Testis (tissue), 3 donors: ENCODE measurements around the gene FAM120A. TPM values are rescaled to one million over a fixed set of nuclear protein-coding genes. Genes with fewer than 3 reads are reported as not detected.

Source experiments
- DNase-seq: peaks from one replicate; pipeline ENCODE4 v3.0.0-alpha.2; 2019
- H3K27ac ChIP-seq, 2 donors: fragments of 200-600 bp; sonication (generic); one replicate each; pipeline ENCODE4 v1.5.1; 2019
- H3K27me3 ChIP-seq: fragments of 200-600 bp; sonication (generic); one replicate; pipeline ENCODE4 v1.5.1; 2019
- H3K36me3 ChIP-seq: fragments of 200-600 bp; sonication (generic); one replicate; pipeline ENCODE4 v1.5.1; 2017; ENCODE audit warnings: low read depth; ENCODE audit errors: missing control alignments
- H3K4me1 ChIP-seq: fragments of 200-600 bp; sonication (generic); one replicate; pipeline ENCODE4 v1.5.1; 2019
- H3K4me3 ChIP-seq, 2 donors: fragments of 200-600 bp; sonication (generic); one replicate each; pipeline ENCODE4 v1.5.1; 2017 to 2019
- H3K9me3 ChIP-seq: fragments of 200-600 bp; sonication (generic); one replicate; pipeline ENCODE4 v1.5.1; 2017
- POLR2A ChIP-seq: fragments of 450-650 bp; IDR thresholded peaks from one replicate; pipeline ENCODE4 v1.6.1; 2017; ENCODE audit warnings: antibody characterized with exemption, mild to moderate bottlenecking, moderate library complexity
- WGBS, 2 donors: methylation state at CpG; one replicate each; pipeline ENCODE4 v1.1.5; 2018; 5-methylcytosine and 5-hydroxymethylcytosine counted together
- intact Hi-C: fragments of 100-400 bp; cut with DNase I; formaldehyde crosslinking; loops from one replicate; pipeline ENCODE4 v1.15.1; 2023; ENCODE audit warnings: low total_unique reads
- polyA plus RNA-seq: library from polyadenylated mRNA; stranded (reverse); fragments of 350-450 nt; fragmentation: Illumina TruSeq; extraction: RNeasy Lipid Tissue Mini Kit (QIAGEN cat#74804); gene quantifications from one replicate; pipeline ENCODE4 v1.2.3, GENCODE V29; 2014; ENCODE audit warnings: low read depth, low replicate concordance; ENCODE audit not compliant: insufficient read depth
- total RNA-seq, 2 donors: library from RNA; depleted of rRNA; stranded (reverse); fragments of >200 nt; gene quantifications; one replicate each; pipeline ENCODE4 v1.2.3, GENCODE V29; 2016
- TF ChIP-seq, protein P1 (sequence below), 3 experiments: fragments of 450-650 bp in 2 of 3; fragments of 200-600 bp in 1 of 3; sonication (generic) in 1 of 3; IDR thresholded peaks; one replicate each; pipeline ENCODE4 v1.5.1; 2016 to 2019; ENCODE audit warnings: antibody characterized with exemption in 3 of 3, mild to moderate bottlenecking in 2 of 3, moderate library complexity in 1 of 3

Gene FAM120A
- total and polyA plus RNA-seq, 3 donors from 2014 or later = 39.3 to 81.5 (median 73.9) TPM

DNA sequence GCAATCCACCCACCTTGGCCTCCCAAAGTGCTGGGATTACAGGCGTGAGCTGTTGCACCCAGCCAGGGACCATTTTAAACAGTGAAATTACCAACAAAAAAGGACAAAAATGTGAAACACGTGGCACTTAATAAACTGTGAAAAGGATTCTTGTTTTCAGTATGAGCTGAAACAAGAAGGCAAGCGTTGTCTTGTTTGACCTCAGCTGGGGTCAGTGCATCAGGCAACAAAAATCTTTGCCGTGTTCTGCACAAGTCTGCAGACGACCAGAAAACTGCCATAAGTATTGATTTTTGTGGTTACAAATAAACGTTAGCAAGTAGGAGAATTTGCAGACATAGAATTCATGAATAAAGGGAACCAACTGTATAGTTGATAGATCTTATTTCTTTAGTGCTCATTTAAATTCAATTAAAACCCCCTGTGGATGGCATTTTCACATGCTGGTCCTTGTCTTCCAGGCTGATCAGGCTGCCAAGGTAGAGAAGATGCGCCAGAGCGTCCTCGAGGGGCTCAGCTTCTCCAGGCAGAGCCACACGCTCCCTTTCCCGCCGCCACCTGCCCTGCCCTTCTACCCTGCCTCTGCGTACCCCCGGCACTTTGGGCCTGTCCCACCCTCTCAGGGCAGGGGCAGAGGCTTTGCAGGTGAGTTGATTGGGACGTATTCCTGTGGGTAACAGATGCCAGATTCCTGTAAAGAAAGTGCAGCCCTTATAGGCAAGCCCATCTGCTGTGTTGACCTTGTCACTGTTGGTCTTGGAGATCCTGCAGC lies 106.1 kb downstream of the FAM120A start:
- intact Hi-C loops = no loop called here
- Histone ChIP-seq H3K36me3 (no peaks in the 10 kb centered on the region), H3K4me3 (no peak overlapping the region), H3K4me1 (peaks cover 7% of the 10 kb centered on the region), H3K27me3 (no peaks in the 10 kb centered on the region), H3K27ac (no peak overlapping the region), H3K9me3 (no peaks in the 10 kb centered on the region)
- 92 to 95% methylated on average over 15 of the region's 15 CpGs for WGBS, 2 donors
- DNase-seq = no peak
- TF ChIP-seq, protein P1, sequence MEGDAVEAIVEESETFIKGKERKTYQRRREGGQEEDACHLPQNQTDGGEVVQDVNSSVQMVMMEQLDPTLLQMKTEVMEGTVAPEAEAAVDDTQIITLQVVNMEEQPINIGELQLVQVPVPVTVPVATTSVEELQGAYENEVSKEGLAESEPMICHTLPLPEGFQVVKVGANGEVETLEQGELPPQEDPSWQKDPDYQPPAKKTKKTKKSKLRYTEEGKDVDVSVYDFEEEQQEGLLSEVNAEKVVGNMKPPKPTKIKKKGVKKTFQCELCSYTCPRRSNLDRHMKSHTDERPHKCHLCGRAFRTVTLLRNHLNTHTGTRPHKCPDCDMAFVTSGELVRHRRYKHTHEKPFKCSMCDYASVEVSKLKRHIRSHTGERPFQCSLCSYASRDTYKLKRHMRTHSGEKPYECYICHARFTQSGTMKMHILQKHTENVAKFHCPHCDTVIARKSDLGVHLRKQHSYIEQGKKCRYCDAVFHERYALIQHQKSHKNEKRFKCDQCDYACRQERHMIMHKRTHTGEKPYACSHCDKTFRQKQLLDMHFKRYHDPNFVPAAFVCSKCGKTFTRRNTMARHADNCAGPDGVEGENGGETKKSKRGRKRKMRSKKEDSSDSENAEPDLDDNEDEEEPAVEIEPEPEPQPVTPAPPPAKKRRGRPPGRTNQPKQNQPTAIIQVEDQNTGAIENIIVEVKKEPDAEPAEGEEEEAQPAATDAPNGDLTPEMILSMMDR (IDR thresholded peaks at IDR 0.05) = no peak
- TF ChIP-seq POLR2A = no peak

- Histone ChIP-seq H3K27me3 (no peaks in the 10 kb centered on the region), H3K4me1 (peaks cover 1% of the 10 kb centered on the region), H3K9me3 (no peaks in the 10 kb centered on the region), H3K36me3 (no peaks in the 10 kb centered on the region), H3K4me3 (no peak overlapping the region), H3K27ac (no peak overlapping the region)
- 90 to 91% methylated on average over 14 of the region's 14 CpGs for WGBS, 2 donors
- no peak for DNase-seq
- intact Hi-C loops = no loop called here
- TF ChIP-seq POLR2A = no peak
- TF ChIP-seq, protein P1 (IDR thresholded peaks at IDR 0.05) = no peak
Observed at GRCh38 chr9:93558503-93558902, 107.0 kb downstream of the FAM120A start.

- TF ChIP-seq, protein P1 (IDR thresholded peaks at IDR 0.05) = no peak
- TF ChIP-seq POLR2A = no peak
- DNase-seq = no peak
- WGBS, 2 donors = 85 to 90% methylated on average over 5 of the region's 5 CpGs
- Histone ChIP-seq H3K36me3 (no peaks in the 10 kb centered on the region), H3K9me3 (no peaks in the 10 kb centered on the region), H3K27me3 (no peaks in the 10 kb centered on the region), H3K4me1 (no peaks in the 10 kb centered on the region), H3K27ac (no peak overlapping the region), H3K4me3 (no peak overlapping the region)
- intact Hi-C loops = loop anchor here (10.0 kb wide), 1 partner anchor 106 kb away; the partner anchor contains the start of genes FAM120A and FAM120AOS
Observed at GRCh38 chr9:93560991-93561390, 109.5 kb downstream of the FAM120A start.

DNA sequence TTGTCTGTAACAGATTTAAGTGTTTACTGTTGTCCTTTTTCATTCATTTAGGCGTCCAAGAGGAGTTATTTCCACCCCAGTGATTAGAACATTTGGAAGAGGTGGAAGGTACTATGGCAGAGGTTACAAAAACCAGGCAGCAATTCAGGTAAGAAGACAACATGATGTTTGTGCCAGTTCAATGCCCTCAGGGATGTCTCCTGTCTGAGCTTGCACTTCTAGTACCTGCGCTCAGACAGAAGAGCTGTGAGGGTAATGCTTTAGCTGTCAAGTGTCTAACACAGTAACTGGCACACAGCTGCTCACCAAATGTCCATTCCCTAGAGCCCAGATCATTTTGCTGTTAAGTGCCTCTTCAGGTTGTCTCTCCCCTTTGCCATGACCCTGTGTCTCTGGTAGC lies 110.7 kb downstream of the FAM120A start:
- H3K4me3 ChIP-seq = no peak overlapping the region
- H3K9me3 ChIP-seq = no peaks in the 10 kb centered on the region
- no peaks in the 10 kb centered on the region for H3K27me3 ChIP-seq
- no peak overlapping the region for H3K27ac ChIP-seq
- no peak for DNase-seq
- H3K4me1 ChIP-seq = peaks cover 1% of the 10 kb centered on the region
- intact Hi-C loops = loop anchor here (10.0 kb wide), 1 partner anchor 107 kb away; the partner anchor contains the start of genes FAM120A and FAM120AOS
- H3K36me3 ChIP-seq = no peaks in the 10 kb centered on the region
- 85 to 87% methylated on average over 2 of the region's 2 CpGs for WGBS, 2 donors
- TF ChIP-seq, protein P1 (IDR thresholded peaks at IDR 0.05) = no peak
- no peak for TF ChIP-seq POLR2A
